Breast epithelium (tissue), 4 donors: ENCODE measurements around the gene KSR2. TPM values are rescaled to one million over a fixed set of nuclear protein-coding genes. Genes with fewer than 3 reads are reported as not detected.

Experiments used
- DNase-seq, 2 donors: peaks; one replicate each; pipeline ENCODE4 v3.0.0-alpha.2; 2019; ENCODE audit warnings: low spot score in 2 of 2
- H3K27ac ChIP-seq, 2 donors: fragments of 200-600 bp; sonication (generic) in 1 of 2; one replicate each; pipeline ENCODE4 v1.5.1; 2016 to 2019; ENCODE audit warnings: mild to moderate bottlenecking in 1 of 2
- H3K27me3 ChIP-seq, 2 donors: fragments of 200-600 bp; sonication (generic) in 1 of 2; one replicate each; pipeline versions ENCODE4 v1.5.1 to v1.6.0; 2017 to 2019; ENCODE audit warnings: control low read depth in 1 of 2, mild to moderate bottlenecking in 1 of 2
- H3K36me3 ChIP-seq: fragments of 200-600 bp; one replicate; pipeline ENCODE4 v1.5.1; 2019
- H3K4me1 ChIP-seq, 2 donors: fragments of 200-600 bp; sonication (generic); one replicate each; pipeline ENCODE4 v1.5.1; 2016 to 2019; ENCODE audit warnings: control low read depth in 1 of 2
- H3K4me3 ChIP-seq, 3 donors: fragments of 200-600 bp; sonication (generic); 1 replicate in 2 of 3; 2 replicates in 1 of 3; pipeline ENCODE4 v1.5.1; 2016 to 2019; ENCODE audit warnings: mild to moderate bottlenecking in 3 of 3, moderate library complexity in 2 of 3
- H3K9me3 ChIP-seq, 2 donors: fragments of 200-600 bp; sonication (generic) in 1 of 2; one replicate each; pipeline ENCODE4 v1.5.1; 2016 to 2019; ENCODE audit warnings: control low read depth in 1 of 2
- POLR2A ChIP-seq: fragments of 450-650 bp; IDR thresholded peaks from one replicate; pipeline ENCODE4 v1.6.1; 2016; ENCODE audit warnings: antibody characterized with exemption, mild to moderate bottlenecking, moderate library complexity
- POLR2AphosphoS5 ChIP-seq, 3 donors: sonication (generic); formaldehyde crosslinking; IDR thresholded peaks; one replicate each; pipeline ENCODE4 v1.6.1; 2017; ENCODE audit warnings: antibody characterized with exemption in 3 of 3
- intact Hi-C: fragments of 100-400 bp; cut with DNase I; formaldehyde crosslinking; loops from one replicate; pipeline ENCODE4 v1.15.1; 2023; ENCODE audit warnings: low total_unique reads
- total RNA-seq, 3 donors: library from RNA; depleted of rRNA; stranded (reverse); fragments of >200 nt; gene quantifications; one replicate each; pipeline ENCODE4 v1.1.0, GENCODE V29; 2016
- TF ChIP-seq, protein P1 (sequence below), 3 donors: fragments of 450-650 bp; IDR thresholded peaks; one replicate each; pipeline ENCODE4 v1.5.1; 2016 to 2017; ENCODE audit warnings: antibody characterized with exemption in 3 of 3, mild to moderate bottlenecking in 3 of 3, moderate library complexity in 3 of 3

The KSR2 gene
- total RNA-seq, 3 donors from 2014 or later: under 0.01 to 1.9 (median 0.33) TPM

DNA sequence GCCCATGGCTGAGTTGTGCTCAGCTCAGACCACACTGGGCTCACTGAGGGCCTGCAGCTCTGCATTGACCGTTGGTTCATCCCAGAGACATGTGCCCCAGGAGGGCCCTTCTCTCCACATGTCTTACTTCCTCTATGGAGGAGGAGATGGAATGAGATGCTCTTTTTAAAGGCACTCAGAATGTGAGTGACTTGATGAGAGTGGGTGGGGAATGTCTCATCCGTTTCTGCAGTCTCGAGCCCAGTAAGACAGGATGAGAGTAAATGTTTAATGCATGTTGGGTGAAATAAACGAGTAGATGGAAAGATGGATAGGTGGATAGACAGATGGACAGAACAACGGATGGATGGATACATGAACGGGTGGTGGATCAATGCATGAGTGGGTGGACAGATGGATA lies 538.5 kb downstream of the KSR2 start:
- no peak overlapping the region for H3K27ac ChIP-seq
- H3K9me3 ChIP-seq: peaks cover 0 to 3% of the 10 kb centered on the region in 2 donors
- DNase-seq: no peak
- intact Hi-C loops: no loop called here
- TF ChIP-seq, protein P1, sequence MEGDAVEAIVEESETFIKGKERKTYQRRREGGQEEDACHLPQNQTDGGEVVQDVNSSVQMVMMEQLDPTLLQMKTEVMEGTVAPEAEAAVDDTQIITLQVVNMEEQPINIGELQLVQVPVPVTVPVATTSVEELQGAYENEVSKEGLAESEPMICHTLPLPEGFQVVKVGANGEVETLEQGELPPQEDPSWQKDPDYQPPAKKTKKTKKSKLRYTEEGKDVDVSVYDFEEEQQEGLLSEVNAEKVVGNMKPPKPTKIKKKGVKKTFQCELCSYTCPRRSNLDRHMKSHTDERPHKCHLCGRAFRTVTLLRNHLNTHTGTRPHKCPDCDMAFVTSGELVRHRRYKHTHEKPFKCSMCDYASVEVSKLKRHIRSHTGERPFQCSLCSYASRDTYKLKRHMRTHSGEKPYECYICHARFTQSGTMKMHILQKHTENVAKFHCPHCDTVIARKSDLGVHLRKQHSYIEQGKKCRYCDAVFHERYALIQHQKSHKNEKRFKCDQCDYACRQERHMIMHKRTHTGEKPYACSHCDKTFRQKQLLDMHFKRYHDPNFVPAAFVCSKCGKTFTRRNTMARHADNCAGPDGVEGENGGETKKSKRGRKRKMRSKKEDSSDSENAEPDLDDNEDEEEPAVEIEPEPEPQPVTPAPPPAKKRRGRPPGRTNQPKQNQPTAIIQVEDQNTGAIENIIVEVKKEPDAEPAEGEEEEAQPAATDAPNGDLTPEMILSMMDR (IDR thresholded peaks at IDR 0.05): no peak
- TF ChIP-seq POLR2AphosphoS5 (IDR thresholded peaks at IDR 0.05): no peak
- no peak for TF ChIP-seq POLR2A
- H3K4me1 ChIP-seq: no peaks in the 10 kb centered on the region
- H3K4me3 ChIP-seq: no peak overlapping the region
- H3K36me3 ChIP-seq: no peaks in the 10 kb centered on the region
- no peaks in the 10 kb centered on the region for H3K27me3 ChIP-seq

DNA sequence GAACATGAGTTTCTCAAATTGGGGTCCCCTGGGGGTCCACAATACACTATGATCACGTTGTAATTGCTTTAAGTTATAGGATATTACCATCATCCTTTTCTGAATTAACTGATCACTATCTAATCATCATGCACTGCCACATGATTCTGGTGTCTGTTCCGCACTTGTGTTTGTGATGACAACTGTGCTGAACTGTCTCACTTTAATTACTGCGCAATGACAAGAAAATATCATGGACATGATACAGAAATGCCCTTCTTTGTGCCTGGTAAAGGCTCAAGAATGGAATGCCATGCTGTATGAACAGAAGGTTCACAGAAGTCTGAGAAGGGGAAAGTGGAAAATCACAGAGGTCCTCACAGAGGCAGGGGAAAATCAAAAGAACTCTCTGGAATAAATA lies 541.6 kb downstream of the KSR2 start:
- H3K27ac ChIP-seq: no peak overlapping the region
- DNase-seq: no peak
- intact Hi-C loops: no loop called here
- TF ChIP-seq POLR2AphosphoS5 (IDR thresholded peaks at IDR 0.05): no peak
- TF ChIP-seq, protein P1 (IDR thresholded peaks at IDR 0.05): no peak
- TF ChIP-seq POLR2A: no peak
- H3K36me3 ChIP-seq: no peaks in the 10 kb centered on the region
- peaks cover 0 to 3% of the 10 kb centered on the region in 2 donors for H3K9me3 ChIP-seq
- H3K27me3 ChIP-seq: no peaks in the 10 kb centered on the region
- H3K4me1 ChIP-seq: no peaks in the 10 kb centered on the region
- no peak overlapping the region for H3K4me3 ChIP-seq

DNA sequence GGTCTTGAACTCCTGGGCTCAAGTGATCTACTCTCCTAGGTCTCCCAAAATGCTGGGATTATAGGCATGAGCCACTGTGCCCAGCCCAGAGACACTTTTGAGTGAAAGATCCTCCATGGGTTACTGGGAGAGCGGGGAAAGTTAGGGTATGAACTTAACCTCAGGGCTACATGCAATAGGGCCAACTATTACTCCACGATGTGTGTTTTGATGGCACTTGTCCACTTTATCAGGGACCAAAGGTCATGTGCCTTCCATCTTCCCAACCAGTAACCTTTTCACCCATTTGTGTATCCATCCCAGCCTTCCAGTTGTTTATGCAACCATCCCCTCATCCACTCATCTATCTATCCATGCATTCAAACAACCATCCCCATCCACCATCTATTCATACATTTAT lies 546.8 kb downstream of the KSR2 start:
- Histone ChIP-seq H3K4me1 (no peaks in the 10 kb centered on the region), H3K27ac (no peak overlapping the region), H3K36me3 (no peaks in the 10 kb centered on the region), H3K9me3 (no peaks in the 10 kb centered on the region), H3K4me3 (no peak overlapping the region), H3K27me3 (no peaks in the 10 kb centered on the region)
- DNase-seq: no peak
- no peak for TF ChIP-seq POLR2A
- TF ChIP-seq, protein P1 (IDR thresholded peaks at IDR 0.05): no peak
- TF ChIP-seq POLR2AphosphoS5 (IDR thresholded peaks at IDR 0.05): no peak
- intact Hi-C loops: no loop called here

DNA sequence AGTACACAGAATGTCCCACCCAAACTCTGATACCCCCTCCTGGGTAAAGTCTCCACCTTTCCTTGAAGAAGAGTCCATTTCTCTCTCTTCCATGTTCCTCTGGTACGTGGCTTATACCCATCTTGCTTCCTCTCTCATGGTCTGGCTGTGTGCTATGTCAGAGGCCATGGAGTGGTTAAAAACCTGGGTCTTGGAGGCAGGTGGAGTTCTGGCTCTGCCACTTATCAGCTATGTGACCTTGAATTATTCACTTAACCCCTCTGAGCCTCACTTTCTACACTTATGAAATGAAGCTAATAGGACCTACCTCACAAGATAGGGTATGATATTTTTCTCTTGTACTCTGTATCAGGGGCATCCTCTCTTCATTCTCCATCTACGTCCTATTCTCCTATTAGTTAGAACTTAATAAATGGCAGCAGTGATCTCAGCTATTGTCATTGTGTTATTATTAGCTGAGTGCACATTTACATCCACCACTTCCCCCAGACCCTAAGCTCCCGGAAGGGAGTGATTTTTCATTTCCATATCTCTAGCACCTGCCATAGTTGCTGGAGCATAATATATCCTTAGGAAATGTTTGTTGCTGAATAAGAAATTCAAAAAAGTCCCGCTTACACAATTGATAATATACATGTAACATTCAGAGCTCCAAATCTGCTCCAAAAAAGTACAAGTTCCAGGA lies 547.6 kb downstream of the KSR2 start:
- Histone ChIP-seq H3K4me3 (no peak overlapping the region), H3K9me3 (no peaks in the 10 kb centered on the region), H3K27me3 (no peaks in the 10 kb centered on the region), H3K36me3 (no peaks in the 10 kb centered on the region), H3K4me1 (no peaks in the 10 kb centered on the region), H3K27ac (no peak overlapping the region)
- intact Hi-C loops: no loop called here
- TF ChIP-seq POLR2AphosphoS5 (IDR thresholded peaks at IDR 0.05) (no peak), POLR2A (no peak)
- no peak for DNase-seq

DNA sequence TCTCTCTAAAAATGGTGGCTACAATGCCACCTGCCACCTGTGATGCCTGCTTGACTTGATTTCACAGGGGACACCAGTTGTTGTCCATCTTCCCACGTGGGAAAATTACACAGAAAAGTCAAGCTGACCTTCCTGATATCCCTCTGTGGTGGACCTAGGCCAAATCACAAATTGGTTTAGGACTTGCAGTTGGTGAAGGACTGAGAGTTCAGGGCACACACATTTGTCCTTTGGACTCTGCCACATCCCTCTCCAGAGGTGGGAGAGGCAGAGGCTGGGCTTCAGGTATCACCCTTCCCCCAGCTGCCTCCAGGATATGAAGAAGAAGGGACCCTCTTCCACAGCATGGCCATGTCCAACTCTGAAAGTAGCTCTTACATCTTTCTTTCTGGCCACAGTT lies 551.8 kb downstream of the KSR2 start:
- no peaks in the 10 kb centered on the region for H3K27me3 ChIP-seq
- H3K4me1 ChIP-seq: no peaks in the 10 kb centered on the region
- TF ChIP-seq, protein P1 (IDR thresholded peaks at IDR 0.05): no peak
- TF ChIP-seq POLR2A: no peak
- no peak for TF ChIP-seq POLR2AphosphoS5 (IDR thresholded peaks at IDR 0.05)
- DNase-seq: no peak
- no peaks in the 10 kb centered on the region for H3K36me3 ChIP-seq
- H3K4me3 ChIP-seq: no peak overlapping the region
- intact Hi-C loops: no loop called here
- H3K9me3 ChIP-seq: no peaks in the 10 kb centered on the region
- H3K27ac ChIP-seq: no peak overlapping the region
